Lung (tissue), 12 donors: ENCODE results near the gene RASL10A. TPM values are rescaled to one million over a fixed set of nuclear protein-coding genes. Genes with fewer than 3 reads are reported as not detected.
A peak's percentile ranks its signal among the peaks of the same experiment; 100 is the strongest.

ENCODE experiments used
- ATAC-seq: fragments of 200-7000 bp; cut with Tn5 transposase; one replicate; pipeline ENCODE4 v1.9.1; 2020; ENCODE audit warnings: moderate number of reproducible peaks; ENCODE audit not compliant: insufficient read depth, low FRiP score
- DNase-seq, 3 donors: peaks; one replicate each; pipeline ENCODE4 v3.0.0-alpha.2; 2013 to 2017
- H3K27ac ChIP-seq, 2 donors: one replicate each; pipeline ENCODE4 v1.5.1; 2013; ENCODE audit warnings: mild to moderate bottlenecking in 2 of 2, moderate library complexity in 2 of 2, control low read depth in 1 of 2, inconsistent platforms in 1 of 2, low read depth in 1 of 2, low read length in 1 of 2
- H3K27me3 ChIP-seq, 3 donors: one replicate each; pipeline ENCODE4 v1.5.1; 2013; ENCODE audit warnings: low read length in 2 of 3; ENCODE audit not compliant: control insufficient read depth in 3 of 3, insufficient read depth in 3 of 3
- H3K36me3 ChIP-seq, 4 donors: one replicate each; pipeline ENCODE4 v1.5.1; 2013; ENCODE audit warnings: low read length in 4 of 4, mild to moderate bottlenecking in 1 of 4, moderate library complexity in 1 of 4; ENCODE audit not compliant: control insufficient read depth in 4 of 4, insufficient read depth in 4 of 4
- H3K4me1 ChIP-seq, 5 donors: one replicate each; pipeline ENCODE4 v1.5.1; 2013; ENCODE audit warnings: low read length in 5 of 5, mild to moderate bottlenecking in 2 of 5, moderate library complexity in 1 of 5; ENCODE audit not compliant: control insufficient read depth in 5 of 5, insufficient read depth in 5 of 5
- H3K4me3 ChIP-seq: one replicate; pipeline ENCODE4 v1.5.1; 2013; ENCODE audit warnings: mild to moderate bottlenecking, control low read depth, moderate library complexity
- H3K9ac ChIP-seq, 2 donors: one replicate each; pipeline ENCODE4 v1.5.1; 2013; ENCODE audit warnings: low read length in 2 of 2, control low read depth in 1 of 2; ENCODE audit not compliant: insufficient read depth in 1 of 2
- H3K9me3 ChIP-seq, 4 donors: one replicate each; pipeline ENCODE4 v1.5.1; 2013; ENCODE audit warnings: low read length in 3 of 4, mild to moderate bottlenecking in 1 of 4, moderate library complexity in 1 of 4; ENCODE audit not compliant: control insufficient read depth in 4 of 4, insufficient read depth in 3 of 4
- CTCF ChIP-seq: IDR thresholded peaks from 2 replicates; pipeline ENCODE4 v1.5.1; 2012; ENCODE audit warnings: mild to moderate bottlenecking; ENCODE audit errors: control extremely low read depth, extremely low read depth
- WGBS, 2 donors: extraction: QIAGEN DNeasy Blood & Tissue Kit; methylation state at CpG; one replicate each; pipeline ENCODE4 v1.1.7; 2013; 5-methylcytosine and 5-hydroxymethylcytosine counted together
- polyA plus RNA-seq, 2 donors: library from polyadenylated mRNA; stranded (reverse); fragments of 200-250 nt; gene quantifications; one replicate each; pipeline ENCODE4 v1.2.1, GENCODE V29; 2013
- total RNA-seq, 2 donors: library from RNA; depleted of rRNA in 1 of 2; stranded (reverse); fragments of >200 nt in 1 of 2; gene quantifications; one replicate each; pipeline ENCODE4 v1.2.1, GENCODE V29; 2014 to 2021
- donor health status: control.
- donor health status: control.
- donor health status: Bipolar disorder and iron deficiency.
- donor health status: healthy.
- donor health status: DM: yes; HTN: yes; CAD: no.

The RASL10A gene
- total and polyA plus RNA-seq, 4 donors, result 0.71 to 3.3 (median 2.0) TPM; not detected in 1

GRCh38 chr22:29310863-29311339 is 4.6 kb downstream of the RASL10A start:
- peaks cover 0 to 23% (median 21%) of the 10 kb centered on the region in 3 donors for H3K27me3 ChIP-seq
- H3K9me3 ChIP-seq, result no peaks in the 10 kb centered on the region
- no peak for TF ChIP-seq CTCF
- ATAC-seq, result peak; percentile 68
- peak; percentile 96 to 97 (median 97) for DNase-seq
- no peak overlapping the region for H3K9ac ChIP-seq
- WGBS, 2 donors, result 12 to 21% methylated on average over 17 to 18 of the region's 18 CpGs
- H3K4me1 ChIP-seq, result peaks cover 0 to 51% (median 8%) of the 10 kb centered on the region in 5 donors
- H3K27ac ChIP-seq, result peak overlapping the region; percentile 75 to 84
- H3K36me3 ChIP-seq, result peaks cover 0 to 4% (median 2%) of the 10 kb centered on the region in 4 donors
- no peak overlapping the region for H3K4me3 ChIP-seq

GRCh38 chr22:29310065-29310862 is 5.2 kb downstream of the RASL10A start:
- no peak for TF ChIP-seq CTCF
- no peak overlapping the region for H3K4me3 ChIP-seq
- WGBS, 2 donors, result 73 to 77% methylated on average over 28 of the region's 28 CpGs
- H3K36me3 ChIP-seq, result peaks cover 0 to 4% (median 2%) of the 10 kb centered on the region in 4 donors
- peak overlapping the region; percentile 75 to 84 for H3K27ac ChIP-seq
- H3K9me3 ChIP-seq, result no peaks in the 10 kb centered on the region
- H3K9ac ChIP-seq, result no peak overlapping the region
- peaks cover 0 to 51% (median 8%) of the 10 kb centered on the region in 5 donors for H3K4me1 ChIP-seq
- no peak for ATAC-seq
- H3K27me3 ChIP-seq, result peaks cover 0 to 20% (median 20%) of the 10 kb centered on the region in 3 donors
- no peak for DNase-seq

- WGBS, 2 donors, result 75 to 79% methylated on average over 21 of the region's 21 CpGs
- no peak overlapping the region for H3K4me3 ChIP-seq
- peaks cover 0 to 43% (median 8%) of the 10 kb centered on the region in 5 donors for H3K4me1 ChIP-seq
- H3K36me3 ChIP-seq, result peaks cover 0 to 4% (median 2%) of the 10 kb centered on the region in 4 donors
- H3K9ac ChIP-seq, result no peak overlapping the region
- TF ChIP-seq CTCF, result no peak
- peak overlapping the region; percentile 54 to 58 for H3K27ac ChIP-seq
- no peaks in the 10 kb centered on the region for H3K9me3 ChIP-seq
- ATAC-seq (no peak), DNase-seq (no peak)
- H3K27me3 ChIP-seq, result peaks cover 0 to 16% (median 15%) of the 10 kb centered on the region in 3 donors
These were observed 6.0 kb downstream of the RASL10A start for GRCh38 chr22:29309332-29310064.
